Measurements from ENCODE around the gene PCSK2.

- no peak for TF ChIP-seq EZH2 (IDR thresholded peaks at IDR 0.05; ENCODE audit: borderline replicate concordance, low read depth, low read length, poor library complexity, severe bottlenecking)
- TF ChIP-seq, protein P1, sequence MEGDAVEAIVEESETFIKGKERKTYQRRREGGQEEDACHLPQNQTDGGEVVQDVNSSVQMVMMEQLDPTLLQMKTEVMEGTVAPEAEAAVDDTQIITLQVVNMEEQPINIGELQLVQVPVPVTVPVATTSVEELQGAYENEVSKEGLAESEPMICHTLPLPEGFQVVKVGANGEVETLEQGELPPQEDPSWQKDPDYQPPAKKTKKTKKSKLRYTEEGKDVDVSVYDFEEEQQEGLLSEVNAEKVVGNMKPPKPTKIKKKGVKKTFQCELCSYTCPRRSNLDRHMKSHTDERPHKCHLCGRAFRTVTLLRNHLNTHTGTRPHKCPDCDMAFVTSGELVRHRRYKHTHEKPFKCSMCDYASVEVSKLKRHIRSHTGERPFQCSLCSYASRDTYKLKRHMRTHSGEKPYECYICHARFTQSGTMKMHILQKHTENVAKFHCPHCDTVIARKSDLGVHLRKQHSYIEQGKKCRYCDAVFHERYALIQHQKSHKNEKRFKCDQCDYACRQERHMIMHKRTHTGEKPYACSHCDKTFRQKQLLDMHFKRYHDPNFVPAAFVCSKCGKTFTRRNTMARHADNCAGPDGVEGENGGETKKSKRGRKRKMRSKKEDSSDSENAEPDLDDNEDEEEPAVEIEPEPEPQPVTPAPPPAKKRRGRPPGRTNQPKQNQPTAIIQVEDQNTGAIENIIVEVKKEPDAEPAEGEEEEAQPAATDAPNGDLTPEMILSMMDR (conservative IDR thresholded peaks at IDR 0.05; ENCODE audit: low read depth, low read length), result no peak
These were observed 24.2 kb upstream of the PCSK2 start for GRCh38 chr20:17202673-17203072.

Data from A673 (cell line).